ENCODE measurements around the gene PDS5B.
"Not testable (repeated sequence)": the region's sequence is repeated elsewhere in the genome, so short reads cannot be mapped to it uniquely, and the experiment has no call there.

Gene PDS5B

DNA sequence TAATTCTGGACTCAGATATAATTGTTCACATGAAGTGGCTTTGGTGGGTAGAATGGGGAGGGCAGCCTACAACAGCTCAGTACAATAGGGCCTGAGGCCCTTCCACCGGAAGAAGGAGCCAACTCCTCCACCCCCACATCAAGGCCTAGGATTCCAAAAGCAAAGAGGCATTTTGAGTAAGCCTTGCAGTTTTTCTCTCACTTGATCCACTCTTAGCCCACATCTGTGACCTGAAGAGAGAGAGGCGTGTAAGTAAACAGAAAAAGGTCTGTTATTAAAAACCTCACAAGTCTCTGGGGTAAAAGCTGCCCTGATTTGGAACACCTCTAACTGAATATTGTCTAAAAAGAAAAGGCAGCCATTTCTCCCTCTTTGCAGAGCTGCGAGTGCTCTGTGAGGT lies 215.9 kb downstream of the PDS5B start:
- no peak for DNase-seq

- no peak for DNase-seq
Measured at GRCh38 chr13:32804673-32805230, 218.5 kb downstream of the PDS5B start.

DNA sequence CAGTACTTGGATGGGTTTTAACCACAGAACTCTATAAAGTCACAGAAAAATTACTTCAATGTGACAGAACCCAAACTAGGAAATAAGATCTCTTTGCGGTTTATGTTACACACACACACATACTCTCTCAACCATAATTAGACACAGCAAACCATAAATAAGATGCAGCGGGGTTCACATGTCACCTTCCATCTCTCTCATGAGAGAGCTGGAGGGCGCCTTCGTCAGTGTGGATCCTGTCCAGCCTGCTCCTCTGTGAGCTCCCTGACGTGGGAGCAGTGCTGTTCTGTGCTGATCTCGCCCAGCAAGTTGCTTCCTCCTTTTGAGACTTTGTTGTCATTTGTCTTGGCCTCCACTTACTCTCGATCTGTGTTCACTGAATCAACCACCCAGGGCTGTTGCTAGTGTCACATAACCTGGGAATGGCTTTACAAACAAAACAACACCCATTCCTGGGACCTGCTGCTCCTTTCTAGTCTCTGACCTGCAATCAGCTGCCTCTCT lies 225.1 kb downstream of the PDS5B start:
- peak; percentile 20 for DNase-seq

GRCh38 chr13:32821149-32821688 lies 235.0 kb downstream of the PDS5B start:
- no peak for DNase-seq

DNA sequence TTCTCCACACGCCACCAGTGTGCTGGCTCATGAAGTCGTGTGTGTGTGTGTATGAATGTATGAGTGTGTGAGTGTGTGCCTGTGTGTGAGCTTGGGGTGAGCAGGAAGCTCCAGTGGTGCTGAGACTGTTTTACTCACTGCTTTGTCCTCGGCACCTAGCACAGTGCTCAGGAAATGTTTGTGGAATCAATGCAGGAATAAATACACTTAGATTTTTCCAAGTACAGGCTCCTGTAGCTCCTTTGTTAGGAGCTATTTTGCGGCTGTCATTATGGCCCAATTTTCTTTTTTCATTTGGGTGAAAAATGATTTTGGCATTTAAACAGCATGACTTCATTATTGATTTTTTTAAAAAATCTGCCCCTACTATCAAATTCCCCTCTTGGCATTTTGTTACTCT lies 236.5 kb downstream of the PDS5B start:
- DNase-seq, result no peak

DNA sequence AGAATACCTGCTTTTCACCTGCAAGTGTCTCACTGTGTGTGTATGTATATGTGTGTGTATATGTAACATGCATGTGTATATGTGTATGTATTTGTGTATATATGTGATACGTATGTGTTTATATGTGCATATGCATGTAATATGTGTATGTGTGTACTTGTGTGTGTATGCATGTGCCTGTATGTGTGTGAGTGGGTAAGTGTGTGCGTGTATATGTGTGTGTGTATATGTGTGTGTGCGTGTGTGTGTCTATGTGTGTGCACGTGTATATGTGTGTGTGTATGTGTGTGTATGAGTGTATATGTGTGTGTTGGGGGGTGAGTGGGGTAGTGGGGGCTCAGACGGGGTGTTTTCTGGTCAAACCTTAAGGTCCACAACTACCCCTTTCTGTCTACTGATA lies 237.3 kb downstream of the PDS5B start:
- no peak for DNase-seq

DNA sequence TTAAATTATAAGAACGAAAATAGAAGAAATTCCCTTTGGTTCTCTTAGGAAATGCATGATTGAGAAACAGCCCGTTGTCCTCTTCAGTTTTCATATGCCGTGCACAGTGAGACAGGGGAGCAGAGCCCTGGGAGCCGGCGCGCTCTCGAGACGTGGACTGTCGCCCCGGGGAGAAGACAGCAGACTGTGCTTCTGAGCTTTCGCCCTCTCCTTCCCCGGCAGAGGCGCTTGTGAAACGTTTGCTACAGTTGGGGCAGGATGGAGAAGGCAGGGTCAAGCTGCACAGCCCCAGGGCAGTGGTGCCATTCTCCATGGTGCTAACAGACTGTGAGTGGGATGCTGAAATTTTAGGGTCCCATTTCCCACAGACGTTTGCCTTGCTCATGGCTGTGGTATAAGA lies 237.8 kb downstream of the PDS5B start:
- DNase-seq, result no peak

DNA sequence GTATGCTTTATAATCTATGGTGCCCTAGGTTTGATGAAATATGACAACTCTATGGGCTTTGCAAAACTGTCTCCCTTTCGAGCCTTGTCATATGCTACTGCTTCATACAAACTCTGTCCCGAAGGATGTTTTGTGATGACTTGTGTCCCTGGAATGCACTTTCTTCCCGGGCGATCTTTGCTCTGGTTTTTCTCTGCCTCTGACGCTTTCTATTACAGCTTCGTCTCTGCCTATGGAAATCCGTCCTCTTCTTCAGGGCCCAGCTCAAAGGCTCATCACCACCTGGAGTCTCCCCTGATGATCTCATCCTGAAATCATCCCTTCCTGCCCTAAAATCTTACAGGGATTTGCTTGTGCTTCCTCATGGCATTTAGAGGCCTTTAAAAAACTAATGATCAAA lies 238.4 kb downstream of the PDS5B start:
- DNase-seq, result peak; percentile 89

DNA sequence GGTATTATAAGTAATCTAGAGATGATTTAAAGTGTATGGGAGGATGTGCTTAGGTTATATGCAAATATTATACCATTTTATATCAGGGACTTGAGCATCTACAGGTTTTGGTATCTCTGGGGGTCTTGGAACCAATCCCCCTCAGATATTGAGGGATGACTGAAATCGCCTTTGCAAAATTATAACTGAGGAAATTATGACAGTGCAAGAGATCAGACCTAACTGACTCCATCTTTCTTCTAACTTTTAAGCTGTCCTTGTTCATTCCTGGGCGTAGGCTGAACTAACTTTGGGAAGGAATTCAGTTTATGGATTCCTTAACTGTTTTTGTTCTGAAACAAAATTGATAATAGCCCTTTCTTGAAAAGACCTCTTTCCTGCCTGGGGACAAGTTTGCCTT lies 239.2 kb downstream of the PDS5B start:
- DNase-seq, result no peak

DNA sequence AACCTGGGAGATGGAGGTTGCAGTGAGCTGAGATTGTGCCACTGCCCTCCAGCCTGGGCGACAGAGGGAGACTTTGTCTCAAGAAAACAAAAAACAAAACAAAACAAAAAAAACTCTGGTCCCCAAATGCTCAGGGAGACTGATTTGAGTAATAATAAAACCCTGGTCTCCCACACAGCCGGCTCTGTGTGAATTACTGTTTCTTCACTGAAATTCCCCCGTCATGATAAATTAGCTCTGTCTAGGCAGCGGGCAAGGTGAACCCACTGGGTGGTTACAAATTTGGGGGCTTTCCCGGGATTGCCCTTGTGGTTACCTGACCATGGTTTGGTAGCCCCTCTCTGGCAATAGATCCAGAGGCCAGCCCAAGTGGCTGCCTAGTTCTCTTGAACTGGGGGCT lies 240.1 kb downstream of the PDS5B start:
- not testable (repeated sequence) for DNase-seq

Measured in fibroblast of skin of scalp (primary cell).